GM23338 (cell line): Measurements from ENCODE around the gene HSPG2.

Experiments used
- CREB1 ChIP-seq: fragments of 250-450 bp; sonication (Bioruptor Pico); IDR thresholded peaks from 2 replicates; pipeline ENCODE4 v1.5.0; 2020; ENCODE audit warnings: low read depth, mild to moderate bottlenecking, moderate library complexity
- EZH2 ChIP-seq: fragments of 200-600 bp; sonication (generic); IDR thresholded peaks from one replicate; pipeline ENCODE4 v1.8.0; 2017; ENCODE audit warnings: antibody characterized with exemption, mild to moderate bottlenecking, low read depth; ENCODE audit not compliant: unreplicated experiment
- EZH2phosphoT487 ChIP-seq: fragments of 200-600 bp; sonication (generic); IDR thresholded peaks from one replicate; pipeline ENCODE4 v1.8.1; 2018; ENCODE audit warnings: antibody characterized with exemption; ENCODE audit not compliant: unreplicated experiment
- JUNB ChIP-seq: IDR thresholded peaks from one replicate; pipeline ENCODE4 v1.6.1; 2016; ENCODE audit warnings: antibody characterized with exemption; ENCODE audit not compliant: unreplicated experiment
- NANOG ChIP-seq: IDR thresholded peaks from 2 replicates; pipeline ENCODE4 v1.6.1; 2016; ENCODE audit warnings: antibody characterized with exemption, borderline replicate concordance
- POLR2AphosphoS5 ChIP-seq: IDR thresholded peaks from 2 replicates; pipeline ENCODE4 v1.6.1; 2016; ENCODE audit warnings: antibody characterized with exemption, low read depth
- STAT1 ChIP-seq: IDR thresholded peaks from one replicate; pipeline ENCODE4 v1.6.1; 2016; ENCODE audit warnings: antibody characterized with exemption; ENCODE audit not compliant: unreplicated experiment
- ZNF114 ChIP-seq: fragments of 250-450 bp; sonication (Bioruptor Pico); IDR thresholded peaks from 2 replicates; pipeline ENCODE4 v1.5.0; 2020; ENCODE audit warnings: mild to moderate bottlenecking, moderate library complexity
- ZNF331 ChIP-seq: fragments of 250-450 bp; sonication (Bioruptor Pico); IDR thresholded peaks from 2 replicates; pipeline ENCODE4 v1.5.0; 2020; ENCODE audit warnings: low read depth, mild to moderate bottlenecking, moderate library complexity
- TF ChIP-seq, protein P1 (sequence below), 2 experiments: fragments of 200-600 bp in 1 of 2; sonication (generic) in 1 of 2; conservative IDR thresholded peaks; 2 replicates each; pipeline versions ENCODE4 v1.5.1 to v1.6.1; 2016 to 2017; ENCODE audit warnings: antibody characterized with exemption in 2 of 2, low read depth in 2 of 2, mild to moderate bottlenecking in 2 of 2, moderate library complexity in 1 of 2
- TF ChIP-seq, protein P2 (sequence below): IDR thresholded peaks from one replicate; pipeline ENCODE4 v1.6.1; 2018; ENCODE audit warnings: antibody characterized with exemption; ENCODE audit not compliant: unreplicated experiment
- TF ChIP-seq, protein P3 (sequence below): IDR thresholded peaks from 2 replicates; pipeline ENCODE4 v1.6.1; 2016; ENCODE audit warnings: antibody characterized with exemption

DNA sequence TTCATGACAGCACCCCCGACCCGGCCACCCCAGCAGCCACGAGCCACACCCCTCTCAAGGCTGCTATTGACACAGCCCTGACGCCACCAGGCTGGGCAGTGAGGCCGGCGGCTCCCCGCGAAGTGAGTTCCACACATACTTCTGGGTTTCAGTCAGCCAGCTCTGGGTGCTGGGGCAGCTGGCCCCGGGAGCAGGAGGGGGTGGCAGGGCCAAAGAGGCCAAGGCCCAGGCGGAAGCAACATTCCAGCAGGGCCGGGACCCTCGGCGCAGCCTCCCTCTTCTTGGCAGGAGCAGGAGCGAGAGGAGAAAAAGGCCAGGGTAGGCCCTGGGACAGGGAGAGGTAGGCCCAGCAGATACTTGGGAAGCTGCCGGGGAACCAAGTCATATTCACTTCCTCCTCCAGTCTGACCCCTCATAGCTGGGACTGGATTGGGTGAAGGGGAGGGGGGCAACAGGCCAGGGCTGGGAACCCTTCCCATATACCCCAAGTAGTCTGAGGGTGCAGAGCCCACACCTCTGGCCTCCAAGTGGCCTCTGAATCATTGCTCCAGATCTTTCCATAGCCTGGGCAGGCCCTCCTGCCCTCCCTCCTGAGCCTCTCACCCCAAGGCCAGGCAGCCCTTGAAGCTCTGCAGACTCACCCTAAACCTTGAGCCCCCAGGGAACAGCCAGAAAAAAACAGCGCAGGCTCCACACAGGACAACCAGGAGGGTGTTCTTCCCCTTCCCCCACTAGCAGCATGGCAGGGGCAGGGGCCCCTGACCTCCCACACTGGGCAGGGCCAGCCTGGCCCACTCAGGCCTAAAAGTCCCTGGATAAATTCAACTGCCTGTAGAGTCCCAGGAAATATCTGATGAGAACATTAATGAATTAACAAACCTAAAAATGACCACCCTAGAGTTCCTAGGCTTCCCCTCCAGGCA is 5.7 kb downstream of the HSPG2 start:
- TF ChIP-seq POLR2AphosphoS5 = no peak
- no peak for TF ChIP-seq CREB1 (CRISPR knock-in tag)
- TF ChIP-seq, protein P1, sequence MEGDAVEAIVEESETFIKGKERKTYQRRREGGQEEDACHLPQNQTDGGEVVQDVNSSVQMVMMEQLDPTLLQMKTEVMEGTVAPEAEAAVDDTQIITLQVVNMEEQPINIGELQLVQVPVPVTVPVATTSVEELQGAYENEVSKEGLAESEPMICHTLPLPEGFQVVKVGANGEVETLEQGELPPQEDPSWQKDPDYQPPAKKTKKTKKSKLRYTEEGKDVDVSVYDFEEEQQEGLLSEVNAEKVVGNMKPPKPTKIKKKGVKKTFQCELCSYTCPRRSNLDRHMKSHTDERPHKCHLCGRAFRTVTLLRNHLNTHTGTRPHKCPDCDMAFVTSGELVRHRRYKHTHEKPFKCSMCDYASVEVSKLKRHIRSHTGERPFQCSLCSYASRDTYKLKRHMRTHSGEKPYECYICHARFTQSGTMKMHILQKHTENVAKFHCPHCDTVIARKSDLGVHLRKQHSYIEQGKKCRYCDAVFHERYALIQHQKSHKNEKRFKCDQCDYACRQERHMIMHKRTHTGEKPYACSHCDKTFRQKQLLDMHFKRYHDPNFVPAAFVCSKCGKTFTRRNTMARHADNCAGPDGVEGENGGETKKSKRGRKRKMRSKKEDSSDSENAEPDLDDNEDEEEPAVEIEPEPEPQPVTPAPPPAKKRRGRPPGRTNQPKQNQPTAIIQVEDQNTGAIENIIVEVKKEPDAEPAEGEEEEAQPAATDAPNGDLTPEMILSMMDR (conservative IDR thresholded peaks at IDR 0.05; ENCODE audit: low read depth in 2 of 2) = no peak
- TF ChIP-seq EZH2 = no peak
- TF ChIP-seq, protein P2, sequence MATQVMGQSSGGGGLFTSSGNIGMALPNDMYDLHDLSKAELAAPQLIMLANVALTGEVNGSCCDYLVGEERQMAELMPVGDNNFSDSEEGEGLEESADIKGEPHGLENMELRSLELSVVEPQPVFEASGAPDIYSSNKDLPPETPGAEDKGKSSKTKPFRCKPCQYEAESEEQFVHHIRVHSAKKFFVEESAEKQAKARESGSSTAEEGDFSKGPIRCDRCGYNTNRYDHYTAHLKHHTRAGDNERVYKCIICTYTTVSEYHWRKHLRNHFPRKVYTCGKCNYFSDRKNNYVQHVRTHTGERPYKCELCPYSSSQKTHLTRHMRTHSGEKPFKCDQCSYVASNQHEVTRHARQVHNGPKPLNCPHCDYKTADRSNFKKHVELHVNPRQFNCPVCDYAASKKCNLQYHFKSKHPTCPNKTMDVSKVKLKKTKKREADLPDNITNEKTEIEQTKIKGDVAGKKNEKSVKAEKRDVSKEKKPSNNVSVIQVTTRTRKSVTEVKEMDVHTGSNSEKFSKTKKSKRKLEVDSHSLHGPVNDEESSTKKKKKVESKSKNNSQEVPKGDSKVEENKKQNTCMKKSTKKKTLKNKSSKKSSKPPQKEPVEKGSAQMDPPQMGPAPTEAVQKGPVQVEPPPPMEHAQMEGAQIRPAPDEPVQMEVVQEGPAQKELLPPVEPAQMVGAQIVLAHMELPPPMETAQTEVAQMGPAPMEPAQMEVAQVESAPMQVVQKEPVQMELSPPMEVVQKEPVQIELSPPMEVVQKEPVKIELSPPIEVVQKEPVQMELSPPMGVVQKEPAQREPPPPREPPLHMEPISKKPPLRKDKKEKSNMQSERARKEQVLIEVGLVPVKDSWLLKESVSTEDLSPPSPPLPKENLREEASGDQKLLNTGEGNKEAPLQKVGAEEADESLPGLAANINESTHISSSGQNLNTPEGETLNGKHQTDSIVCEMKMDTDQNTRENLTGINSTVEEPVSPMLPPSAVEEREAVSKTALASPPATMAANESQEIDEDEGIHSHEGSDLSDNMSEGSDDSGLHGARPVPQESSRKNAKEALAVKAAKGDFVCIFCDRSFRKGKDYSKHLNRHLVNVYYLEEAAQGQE = no peak
- TF ChIP-seq ZNF114 = no peak
- TF ChIP-seq JUNB = no peak
- TF ChIP-seq, protein P3, sequence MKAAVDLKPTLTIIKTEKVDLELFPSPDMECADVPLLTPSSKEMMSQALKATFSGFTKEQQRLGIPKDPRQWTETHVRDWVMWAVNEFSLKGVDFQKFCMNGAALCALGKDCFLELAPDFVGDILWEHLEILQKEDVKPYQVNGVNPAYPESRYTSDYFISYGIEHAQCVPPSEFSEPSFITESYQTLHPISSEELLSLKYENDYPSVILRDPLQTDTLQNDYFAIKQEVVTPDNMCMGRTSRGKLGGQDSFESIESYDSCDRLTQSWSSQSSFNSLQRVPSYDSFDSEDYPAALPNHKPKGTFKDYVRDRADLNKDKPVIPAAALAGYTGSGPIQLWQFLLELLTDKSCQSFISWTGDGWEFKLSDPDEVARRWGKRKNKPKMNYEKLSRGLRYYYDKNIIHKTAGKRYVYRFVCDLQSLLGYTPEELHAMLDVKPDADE = no peak
- TF ChIP-seq STAT1 = no peak
- no peak for TF ChIP-seq EZH2phosphoT487
- no peak for TF ChIP-seq ZNF331 (CRISPR knock-in tag)
- TF ChIP-seq NANOG = no peak
